SJSA1 (cell line): ENCODE data around the gene ARX. TPM values are rescaled to one million over a fixed set of nuclear protein-coding genes. Genes with fewer than 3 reads are reported as not detected.

Experiments
- DNase-seq, 2 experiments: peaks; one replicate each; pipeline ENCODE4 v3.0.0-alpha.2; 2015 to 2020; ENCODE audit warnings: low spot score in 2 of 2, low read depth in 1 of 2
- H3K27ac ChIP-seq: fragments of 250-450 bp; sonication (Bioruptor Pico); 2 replicates; pipeline ENCODE4 v1.5.1; 2020; ENCODE audit warnings: mild to moderate bottlenecking, moderate library complexity
- H3K27me3 ChIP-seq: fragments of 250-450 bp; sonication (Bioruptor Pico); replicated peaks from 2 replicates; pipeline ENCODE4 v1.5.1; 2020; ENCODE audit warnings: mild to moderate bottlenecking, moderate library complexity
- H3K36me3 ChIP-seq: fragments of 250-450 bp; sonication (Bioruptor Pico); 2 replicates; pipeline ENCODE4 v1.5.1; 2020; ENCODE audit warnings: mild to moderate bottlenecking
- H3K4me1 ChIP-seq: fragments of 250-450 bp; sonication (Bioruptor Pico); replicated peaks from 2 replicates; pipeline ENCODE4 v1.6.1; 2021; ENCODE audit warnings: mild to moderate bottlenecking
- H3K4me3 ChIP-seq: fragments of 250-450 bp; sonication (Bioruptor Pico); 2 replicates; pipeline ENCODE4 v1.5.1; 2020; ENCODE audit warnings: mild to moderate bottlenecking
- H3K9me3 ChIP-seq: fragments of 250-450 bp; sonication (Bioruptor Pico); replicated peaks from 2 replicates; pipeline ENCODE4 v1.5.1; 2020; ENCODE audit warnings: mild to moderate bottlenecking
- total RNA-seq: library from RNA; depleted of rRNA; stranded (reverse); fragments of >200 nt; shearing (Covaris generic); gene quantifications from 2 replicates; pipeline ENCODE4 v1.2.3, GENCODE V29; 2014; rRNA removed

Gene ARX
- not detected in 2 replicates for total RNA-seq

GRCh38 chrX:25015486-25016360 is at the start of gene ARX:
Gene ARX (minus strand): TSS chrX:25015965. CDS start chrX:25015737, 228 bp downstream.
- Histone ChIP-seq H3K4me3 (no peak within 1 kb of the TSS), H3K27me3 (peaks cover 21% of the 10 kb centered on the region), H3K9me3 (no peaks in the 10 kb centered on the region), H3K27ac (no peak within 1 kb of the TSS), H3K4me1 (no peaks in the 10 kb centered on the region; the same call in 1 of the 2 replicates), H3K36me3 (no peaks in the 10 kb centered on the region)
- DNase-seq = no peak

- no peaks in the 10 kb centered on the region for H3K27me3 ChIP-seq
- H3K4me1 ChIP-seq = no peaks in the 10 kb centered on the region
- no peak overlapping the region for H3K4me3 ChIP-seq
- DNase-seq = no peak
- H3K36me3 ChIP-seq = no peaks in the 10 kb centered on the region
- no peak overlapping the region for H3K27ac ChIP-seq
- H3K9me3 ChIP-seq = no peaks in the 10 kb centered on the region
Observed at GRCh38 chrX:25059273-25059672, 43.5 kb upstream of the ARX start.

- no peaks in the 10 kb centered on the region for H3K9me3 ChIP-seq
- no peaks in the 10 kb centered on the region for H3K27me3 ChIP-seq
- H3K27ac ChIP-seq = no peak overlapping the region
- no peaks in the 10 kb centered on the region for H3K4me1 ChIP-seq
- no peaks in the 10 kb centered on the region for H3K36me3 ChIP-seq
- H3K4me3 ChIP-seq = no peak overlapping the region
- no peak for DNase-seq
Observed at GRCh38 chrX:25052798-25053534, 37.2 kb upstream of the ARX start.

GRCh38 chrX:25049971-25050370 is 34.2 kb upstream of the ARX start:
- Histone ChIP-seq H3K27me3 (no peaks in the 10 kb centered on the region), H3K27ac (no peak overlapping the region), H3K4me1 (no peaks in the 10 kb centered on the region), H3K4me3 (no peak overlapping the region), H3K9me3 (no peaks in the 10 kb centered on the region), H3K36me3 (no peaks in the 10 kb centered on the region)
- DNase-seq = no peak

- H3K36me3 ChIP-seq = no peaks in the 10 kb centered on the region
- no peaks in the 10 kb centered on the region for H3K4me1 ChIP-seq
- no peak overlapping the region for H3K27ac ChIP-seq
- no peak overlapping the region for H3K4me3 ChIP-seq
- no peaks in the 10 kb centered on the region for H3K27me3 ChIP-seq
- no peaks in the 10 kb centered on the region for H3K9me3 ChIP-seq
- DNase-seq = no peak
Observed at GRCh38 chrX:25049357-25049756, 33.6 kb upstream of the ARX start.

GRCh38 chrX:25048178-25048577 is 32.4 kb upstream of the ARX start:
- no peaks in the 10 kb centered on the region for H3K27me3 ChIP-seq
- H3K27ac ChIP-seq = no peak overlapping the region
- no peaks in the 10 kb centered on the region for H3K9me3 ChIP-seq
- H3K4me1 ChIP-seq = no peaks in the 10 kb centered on the region
- no peaks in the 10 kb centered on the region for H3K36me3 ChIP-seq
- no peak overlapping the region for H3K4me3 ChIP-seq
- DNase-seq = no peak

- Histone ChIP-seq H3K36me3 (no peaks in the 10 kb centered on the region), H3K27ac (no peak overlapping the region), H3K4me1 (no peaks in the 10 kb centered on the region), H3K4me3 (no peak overlapping the region), H3K9me3 (no peaks in the 10 kb centered on the region), H3K27me3 (no peaks in the 10 kb centered on the region)
- DNase-seq = no peak
Observed at GRCh38 chrX:25043192-25043591, 27.4 kb upstream of the ARX start.

GRCh38 chrX:25039036-25039435 is 23.3 kb upstream of the ARX start:
- no peak overlapping the region for H3K4me3 ChIP-seq
- DNase-seq = no peak
- no peaks in the 10 kb centered on the region for H3K4me1 ChIP-seq
- H3K9me3 ChIP-seq = no peaks in the 10 kb centered on the region
- H3K27ac ChIP-seq = no peak overlapping the region
- no peaks in the 10 kb centered on the region for H3K36me3 ChIP-seq
- no peaks in the 10 kb centered on the region for H3K27me3 ChIP-seq

GRCh38 chrX:25034889-25035288 is 19.1 kb upstream of the ARX start:
- H3K36me3 ChIP-seq = no peaks in the 10 kb centered on the region
- DNase-seq = no peak

GRCh38 chrX:25029288-25029825 is 13.6 kb upstream of the ARX start:
- Histone ChIP-seq H3K27me3 (no peaks in the 10 kb centered on the region), H3K4me1 (no peaks in the 10 kb centered on the region), H3K9me3 (no peaks in the 10 kb centered on the region), H3K36me3 (no peaks in the 10 kb centered on the region), H3K27ac (no peak overlapping the region), H3K4me3 (no peak overlapping the region)
- DNase-seq = no peak

More at GRCh38 chrX:25034889-25035288, 19.1 kb upstream of the ARX start:
- Histone ChIP-seq H3K9me3 (no peaks in the 10 kb centered on the region), H3K4me1 (no peaks in the 10 kb centered on the region), H3K4me3 (no peak overlapping the region), H3K27me3 (no peaks in the 10 kb centered on the region), H3K27ac (no peak overlapping the region)

GRCh38 chrX:25028726-25029125 is 13.0 kb upstream of the ARX start:
- no peak overlapping the region for H3K27ac ChIP-seq
- H3K4me3 ChIP-seq = no peak overlapping the region
- 0 out of 2 replicates have a peak, but pooled peaks cover 1% of the 10 kb centered on the region for H3K27me3 ChIP-seq
- H3K36me3 ChIP-seq = no peaks in the 10 kb centered on the region
- H3K9me3 ChIP-seq = no peaks in the 10 kb centered on the region
- no peak for DNase-seq
- no peaks in the 10 kb centered on the region for H3K4me1 ChIP-seq

GRCh38 chrX:25026576-25026975 is 10.8 kb upstream of the ARX start:
- no peaks in the 10 kb centered on the region for H3K4me1 ChIP-seq
- no peak for DNase-seq
- no peak overlapping the region for H3K27ac ChIP-seq
- H3K36me3 ChIP-seq = no peaks in the 10 kb centered on the region
- no peaks in the 10 kb centered on the region for H3K9me3 ChIP-seq
- peaks cover 7% of the 10 kb centered on the region; the same call in 1 of the 2 replicates for H3K27me3 ChIP-seq
- H3K4me3 ChIP-seq = no peak overlapping the region

GRCh38 chrX:25025615-25026014 is 9.8 kb upstream of the ARX start:
- Histone ChIP-seq H3K36me3 (no peaks in the 10 kb centered on the region), H3K27ac (no peak overlapping the region), H3K9me3 (no peaks in the 10 kb centered on the region), H3K27me3 (peaks cover 13% of the 10 kb centered on the region; the same call in 1 of the 2 replicates), H3K4me1 (no peaks in the 10 kb centered on the region; the same call in 1 of the 2 replicates), H3K4me3 (no peak overlapping the region)
- no peak for DNase-seq

- peaks cover 21% of the 10 kb centered on the region for H3K27me3 ChIP-seq
- H3K4me3 ChIP-seq = no peak overlapping the region
- no peak overlapping the region for H3K27ac ChIP-seq
- no peaks in the 10 kb centered on the region for H3K9me3 ChIP-seq
- no peaks in the 10 kb centered on the region; the same call in 1 of the 2 replicates for H3K4me1 ChIP-seq
- no peaks in the 10 kb centered on the region for H3K36me3 ChIP-seq
- DNase-seq = no peak
Observed at GRCh38 chrX:25023908-25024307, 8.1 kb upstream of the ARX start.
